Renal cortex interstitium (tissue), 11 donors: ENCODE results near the gene PTPRT. TPM values are rescaled to one million over a fixed set of nuclear protein-coding genes. Genes with fewer than 3 reads are reported as not detected.
A peak's percentile ranks its signal among the peaks of the same experiment; 100 is the strongest.

Experiments used
- DNase-seq, 11 donors: peaks; one replicate each; pipeline ENCODE4 v3.0.0-alpha.2; 2013; ENCODE audit warnings: low read depth in 9 of 11, low spot score in 4 of 11; ENCODE audit errors: extremely low read depth in 1 of 11
- polyA plus RNA-seq, 3 donors: library from polyadenylated mRNA; unstranded; fragments of 120-200 nt; gene quantifications; one replicate each; pipeline ENCODE4 v1.2.1, GENCODE V29; 2013; ENCODE audit not compliant: insufficient read length in 3 of 3

Gene PTPRT
- polyA plus RNA-seq, 3 donors, result 0.78 to 1.0 (median 0.86) TPM

DNA sequence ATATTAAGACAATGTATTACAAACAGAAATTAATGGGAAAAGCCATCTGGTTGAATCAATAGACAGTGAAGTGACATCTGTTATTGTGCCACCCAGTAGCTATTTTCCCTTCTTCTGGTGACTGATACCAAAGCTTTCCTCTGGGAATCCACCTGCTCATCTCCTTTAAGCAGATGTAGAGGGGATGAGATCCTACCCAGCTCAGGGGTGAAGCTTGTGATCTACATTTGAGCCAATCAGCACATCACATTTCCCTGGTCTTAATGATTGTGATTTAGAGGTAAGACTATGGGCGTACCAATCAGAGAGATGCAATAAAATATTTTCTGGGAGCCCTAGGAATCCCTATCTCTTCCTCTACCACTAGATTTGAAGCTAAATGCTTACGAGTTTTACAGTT is 782.9 kb downstream of the PTPRT start:
- DNase-seq, result no peak

DNA sequence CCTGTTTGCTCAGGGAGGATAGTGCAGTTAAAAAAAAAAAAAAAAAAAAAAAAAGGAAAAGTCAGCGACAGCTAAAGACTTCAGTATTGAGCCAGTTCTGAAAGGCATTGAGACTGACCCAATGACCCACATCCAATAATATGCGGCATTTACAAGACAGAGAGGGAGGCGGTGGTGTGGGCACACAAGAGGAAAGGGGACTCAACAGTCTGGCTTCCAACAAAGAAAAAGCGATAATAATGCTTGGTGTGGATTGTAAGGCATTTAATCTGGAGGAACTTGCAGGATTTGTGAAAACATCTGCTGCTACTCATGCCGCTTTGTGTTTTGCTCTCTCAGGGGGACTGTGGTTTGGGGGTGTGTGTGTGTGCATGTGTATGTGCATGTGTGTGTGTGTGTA is 787.3 kb downstream of the PTPRT start:
- no peak for DNase-seq

GRCh38 chr20:42401613-42402012 is 788.1 kb downstream of the PTPRT start:
- no peak for DNase-seq

- no peak for DNase-seq
These were observed 789.9 kb downstream of the PTPRT start for GRCh38 chr20:42399802-42400201.

DNA sequence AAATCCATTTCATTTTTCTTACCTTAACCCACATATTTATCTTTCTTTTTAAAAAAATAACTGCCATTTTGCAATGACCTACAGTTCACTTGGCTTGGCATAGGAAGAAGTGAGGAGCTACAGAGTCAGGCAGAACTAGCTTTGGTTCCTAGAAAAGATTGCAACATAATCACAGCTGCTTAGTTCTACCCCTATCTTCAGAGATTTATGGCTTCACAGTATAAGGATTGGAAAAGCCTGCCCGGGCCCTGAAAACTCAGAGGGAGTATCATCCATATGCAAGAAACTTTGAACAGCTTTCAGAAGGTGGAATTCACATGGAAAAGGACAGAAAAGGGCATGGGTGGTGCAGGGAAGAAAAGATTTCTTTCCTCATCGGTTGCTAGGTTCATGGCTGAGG is 797.3 kb downstream of the PTPRT start:
- no peak for DNase-seq

- DNase-seq, result no peak
These were observed 797.9 kb downstream of the PTPRT start for GRCh38 chr20:42391807-42392206.

GRCh38 chr20:42380287-42380686 is 809.4 kb downstream of the PTPRT start:
- no peak for DNase-seq

DNA sequence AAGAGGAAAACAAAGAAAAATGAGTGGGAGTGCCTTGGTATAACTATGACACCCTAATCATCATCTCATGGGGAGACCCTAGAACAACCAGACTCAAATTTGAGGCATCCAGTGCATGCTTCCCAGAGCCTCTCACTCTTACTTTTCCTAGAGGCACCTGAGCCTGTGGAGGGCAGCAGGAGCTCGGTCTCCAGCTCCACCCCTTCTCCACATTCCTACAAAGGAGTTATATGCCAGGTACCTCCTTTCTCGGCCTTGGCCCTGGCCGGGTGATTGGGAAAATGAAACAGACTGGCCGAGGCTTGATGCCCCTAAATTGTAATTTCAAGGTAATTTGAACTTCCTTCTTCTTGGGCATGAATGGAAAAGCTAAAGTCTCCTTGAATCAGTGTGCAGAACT is 810.3 kb downstream of the PTPRT start:
- DNase-seq, result no peak

DNA sequence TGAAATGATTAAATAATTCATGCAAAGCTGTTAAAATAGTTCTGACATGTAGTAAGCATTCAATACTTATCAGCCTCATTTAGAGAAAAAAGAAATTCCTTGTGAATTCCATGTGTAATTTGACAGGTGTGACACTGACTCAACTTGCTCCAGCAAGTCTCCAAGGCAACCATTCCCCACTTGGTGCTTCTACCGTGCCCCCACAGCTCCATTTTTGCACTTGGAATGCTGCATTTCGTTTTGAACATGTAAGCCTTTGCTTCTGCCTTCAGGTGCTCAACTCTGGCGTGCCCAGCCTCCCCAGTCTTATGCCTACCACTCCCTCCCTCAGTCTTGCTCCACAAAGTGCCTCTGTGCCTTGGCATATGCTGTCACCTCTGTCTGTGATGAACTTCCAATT is 810.9 kb downstream of the PTPRT start:
- DNase-seq, result no peak

DNA sequence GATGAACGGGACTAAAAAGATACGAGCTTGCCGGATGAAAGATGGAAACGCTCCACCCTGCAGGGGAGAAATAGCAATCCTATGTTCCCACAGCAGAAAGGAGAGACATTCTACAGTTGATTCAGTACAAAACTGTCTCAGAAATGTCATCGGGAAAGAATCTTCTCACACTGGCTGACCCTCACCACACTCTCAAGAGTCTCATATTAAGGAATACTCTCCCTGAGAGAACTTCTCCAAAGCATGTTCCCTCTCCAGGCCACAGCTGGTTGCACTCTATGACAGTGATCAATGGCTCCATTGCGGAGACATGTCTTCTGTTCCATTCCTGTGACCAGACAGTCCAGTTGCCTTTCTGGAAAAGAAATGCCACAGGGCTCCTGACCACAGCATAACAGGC is 813.6 kb downstream of the PTPRT start:
- DNase-seq, result no peak

DNA sequence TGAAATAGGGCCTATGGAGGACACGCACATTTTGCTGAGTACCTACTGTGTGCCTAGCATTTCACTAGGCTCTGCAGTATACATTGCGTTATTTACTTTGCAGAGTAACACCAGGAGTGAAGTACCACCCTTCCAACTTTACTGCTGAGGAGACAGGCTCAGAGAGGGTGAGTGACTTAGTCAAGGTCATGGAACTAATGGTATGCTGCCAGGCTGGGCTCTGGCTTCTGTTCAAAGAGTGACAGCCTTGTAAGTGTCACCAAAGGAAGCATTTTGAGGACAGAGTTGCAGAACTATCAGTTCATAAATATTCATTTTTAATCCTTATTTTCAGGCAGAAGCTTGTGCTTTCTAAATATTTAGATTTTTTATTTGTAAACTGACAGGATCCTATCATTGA is 816.7 kb downstream of the PTPRT start:
- DNase-seq, result no peak

GRCh38 chr20:42370075-42370474 is 819.6 kb downstream of the PTPRT start:
- no peak for DNase-seq

GRCh38 chr20:42368910-42369309 is 820.8 kb downstream of the PTPRT start:
- DNase-seq, result no peak

DNA sequence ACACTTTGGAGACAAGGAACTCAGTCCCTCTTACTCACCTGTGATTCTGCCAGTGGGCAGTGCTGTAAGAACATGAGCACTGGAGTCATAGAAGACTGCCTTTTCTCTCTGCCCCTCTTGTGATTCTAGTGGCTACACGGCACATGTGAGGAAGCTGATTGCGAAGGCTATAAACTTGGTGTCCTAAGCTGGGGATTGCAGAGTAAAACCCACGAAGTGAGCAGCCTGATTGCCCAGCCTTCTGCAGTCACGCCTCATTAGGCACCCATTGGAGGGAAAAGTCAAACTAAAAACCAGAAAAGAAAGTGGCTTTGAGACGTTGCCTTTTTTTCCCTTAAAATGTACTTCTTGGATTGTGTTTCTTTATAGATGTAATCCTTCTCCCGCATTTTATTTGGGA is 823.1 kb downstream of the PTPRT start:
- DNase-seq, result peak in 9 of 11 donors; percentile 6 to 35 (median 22)

DNA sequence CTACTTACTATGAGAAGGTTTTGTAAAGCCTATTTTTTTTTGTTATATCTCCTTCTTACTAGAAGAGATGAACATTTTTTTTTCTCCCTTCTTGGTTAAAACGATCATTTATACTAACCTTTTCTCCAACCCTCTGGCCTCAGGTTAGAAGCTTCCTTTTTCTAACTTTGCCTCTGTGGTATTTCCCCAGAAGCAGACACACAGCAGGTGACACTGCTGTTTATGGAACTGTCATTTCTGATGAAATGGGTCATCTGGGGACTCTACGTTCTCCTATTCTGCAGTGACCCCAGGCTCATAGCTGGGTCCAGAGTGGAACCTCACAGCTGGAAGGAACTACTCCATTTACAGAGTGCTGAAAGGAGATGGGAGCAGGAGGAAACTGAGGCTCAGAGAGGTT is 825.3 kb downstream of the PTPRT start:
- DNase-seq, result no peak

- DNase-seq, result peak in 9 of 11 donors; percentile 8 to 70 (median 36)
These were observed 828.2 kb downstream of the PTPRT start for GRCh38 chr20:42361402-42361970.

- DNase-seq, result no peak
These were observed 829.1 kb downstream of the PTPRT start for GRCh38 chr20:42360621-42361020.

- DNase-seq, result no peak
These were observed 830.1 kb downstream of the PTPRT start for GRCh38 chr20:42359617-42360016.

DNA sequence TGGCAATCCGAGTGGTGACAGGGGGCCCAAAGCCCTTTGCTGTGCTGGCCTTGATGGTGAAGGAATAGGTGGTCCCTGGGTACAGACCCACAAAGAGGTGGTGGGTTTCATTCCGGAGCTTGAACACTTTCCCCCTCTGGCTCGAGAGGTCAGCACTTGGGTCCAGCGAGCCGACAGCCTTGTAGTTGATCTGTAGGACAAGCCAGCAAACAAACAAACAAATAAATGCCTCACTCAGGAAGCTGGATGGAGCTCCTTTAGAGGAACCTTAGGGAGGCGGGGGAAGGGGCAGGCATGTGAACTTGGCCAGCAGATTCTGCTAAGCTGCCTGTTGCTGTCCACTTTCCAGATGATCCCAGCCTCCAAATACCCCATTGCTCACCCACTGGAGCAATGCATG is 837.6 kb downstream of the PTPRT start:
- DNase-seq, result no peak

- DNase-seq, result no peak
These were observed 839.2 kb downstream of the PTPRT start for GRCh38 chr20:42350521-42350920.
